Astrocyte of the cerebellum (primary cell): ENCODE data around the gene ST8SIA4.

Source experiments
- DNase-seq: peaks from one replicate; pipeline ENCODE4 v3.0.0-alpha.2; 2011; ENCODE audit warnings: low read depth
- H3K4me3 ChIP-seq: 2 replicates; pipeline ENCODE4 v1.5.1; 2011; ENCODE audit warnings: mild to moderate bottlenecking, low read depth, low read length, moderate library complexity
- CTCF ChIP-seq: IDR thresholded peaks from 2 replicates; pipeline ENCODE4 v1.5.1; 2012; ENCODE audit warnings: low read length, low read depth, moderate library complexity, mild to moderate bottlenecking; ENCODE audit errors: missing control alignments
- in situ Hi-C: cut with HindIII; loops from 2 replicates; pipeline ENCODE4 v1.10.0; 2017; ENCODE audit warnings: low sequenced_read_pairs

Gene ST8SIA4

GRCh38 chr5:100898504-100899346 lies 4.4 kb downstream of the ST8SIA4 start:
- DNase-seq: no peak
- in situ Hi-C loops: no loop called here
- no peak overlapping the region for H3K4me3 ChIP-seq
- no peak for TF ChIP-seq CTCF

GRCh38 chr5:100896054-100896453 lies 7.0 kb downstream of the ST8SIA4 start:
- no peak for DNase-seq
- in situ Hi-C loops: no loop called here
- H3K4me3 ChIP-seq: no peak overlapping the region
- TF ChIP-seq CTCF: no peak

GRCh38 chr5:100890461-100891008 lies 12.5 kb downstream of the ST8SIA4 start:
- no peak for DNase-seq
- in situ Hi-C loops: no loop called here
- TF ChIP-seq CTCF: no peak
- H3K4me3 ChIP-seq: no peak overlapping the region

GRCh38 chr5:100889896-100890295 lies 13.2 kb downstream of the ST8SIA4 start:
- TF ChIP-seq CTCF: no peak
- no peak for DNase-seq
- in situ Hi-C loops: no loop called here
- no peak overlapping the region for H3K4me3 ChIP-seq

- in situ Hi-C loops: no loop called here
- no peak overlapping the region for H3K4me3 ChIP-seq
- TF ChIP-seq CTCF: no peak
- no peak for DNase-seq
Measured at GRCh38 chr5:100889165-100889743, 13.8 kb downstream of the ST8SIA4 start.

GRCh38 chr5:100877274-100877673 lies 25.8 kb downstream of the ST8SIA4 start:
- TF ChIP-seq CTCF: no peak
- in situ Hi-C loops: no loop called here
- DNase-seq: no peak
- H3K4me3 ChIP-seq: no peak overlapping the region
